H1 (cell line): ENCODE measurements around the gene MAPK11.

ENCODE experiments used
- BRCA1 ChIP-seq: IDR thresholded peaks from 2 replicates; pipeline ENCODE4 v1.6.1; 2012; ENCODE audit warnings: low read depth, low read length, improper control_type of control experiment
- CHD2 ChIP-seq: IDR thresholded peaks from 2 replicates; pipeline ENCODE4 v1.6.1; 2012; ENCODE audit warnings: low read length, improper control_type of control experiment
- CREB1 ChIP-seq: IDR thresholded peaks from 2 replicates; pipeline ENCODE4 v1.6.1; 2012; ENCODE audit warnings: inconsistent platforms
- CTCF ChIP-seq, 3 experiments: IDR thresholded peaks; 1 replicate in 2 of 3; 2 replicates in 1 of 3; pipeline versions ENCODE4 v1.5.1 to v1.6.1; 2011; ENCODE audit warnings: low read length in 3 of 3, mild to moderate bottlenecking in 3 of 3, inconsistent platforms in 2 of 3, low read depth in 1 of 3, moderate library complexity in 1 of 3; ENCODE audit not compliant: insufficient read depth in 1 of 3; ENCODE audit errors: control extremely low read depth in 1 of 3
- FOSL1 ChIP-seq: IDR thresholded peaks from 2 replicates; pipeline ENCODE4 v1.6.1; 2011; ENCODE audit warnings: mild to moderate bottlenecking, low read depth, low read length, moderate library complexity; ENCODE audit not compliant: insufficient read depth
- RBBP5 ChIP-seq: IDR thresholded peaks from 2 replicates; pipeline ENCODE4 v1.7.1; 2012; ENCODE audit warnings: low read depth, mild to moderate bottlenecking, inconsistent platforms, low read length, moderate library complexity, borderline replicate concordance
- RFX5 ChIP-seq: IDR thresholded peaks from 2 replicates; pipeline ENCODE4 v1.6.1; 2011; ENCODE audit warnings: low read depth, low read length, improper control_type of control experiment, borderline replicate concordance
- SIRT6 ChIP-seq: IDR thresholded peaks from one replicate; pipeline ENCODE4 v1.7.1; 2012; ENCODE audit warnings: low read length, inconsistent platforms
- SP2 ChIP-seq: IDR thresholded peaks from 2 replicates; pipeline ENCODE4 v1.6.1; 2012; ENCODE audit warnings: mild to moderate bottlenecking, low read length, inconsistent platforms
- SP4 ChIP-seq: IDR thresholded peaks from 2 replicates; pipeline ENCODE4 v1.6.1; 2012; ENCODE audit warnings: low read length, inconsistent platforms
- TAF1 ChIP-seq: IDR thresholded peaks from 2 replicates; pipeline ENCODE4 v1.6.1; 2011; ENCODE audit warnings: mild to moderate bottlenecking, low read depth, low read length
- USF2 ChIP-seq: IDR thresholded peaks from 2 replicates; pipeline ENCODE4 v1.6.1; 2011; ENCODE audit warnings: low read length, improper control_type of control experiment

- no peak for TF ChIP-seq SP2
- TF ChIP-seq USF2 = no peak
- no peak for TF ChIP-seq CTCF (IDR thresholded peaks at IDR 0.05; ENCODE audit: control extremely low read depth in 1 of 3, insufficient read depth in 1 of 3, low read depth in 1 of 3, low read length in 3 of 3)
- TF ChIP-seq SIRT6 = no peak
- TF ChIP-seq TAF1 = 0 out of 2 replicates have a peak, but pooled peaks have one; percentile 20
- TF ChIP-seq CREB1 = no peak
- TF ChIP-seq SP4 = no peak
- TF ChIP-seq CHD2 = peak; percentile 89
- TF ChIP-seq RBBP5 = no peak
- TF ChIP-seq RFX5 = no peak
- TF ChIP-seq BRCA1 = peak; percentile 63; the same call in 1 of the 2 replicates
- TF ChIP-seq FOSL1 = no peak
Observed at GRCh38 chr22:50250555-50251476, 19.4 kb downstream of the MAPK11 start, which contains the start of gene HDAC10.
